ENCODE measurements around the gene ALG12. TPM values are rescaled to one million over a fixed set of nuclear protein-coding genes. Genes with fewer than 3 reads are reported as not detected.

Gene ALG12
- total RNA-seq, 1 donor from 2014 or later: 11.2 TPM

GRCh38 chr22:49930596-49931412 is 12.6 kb upstream of the ALG12 start:
- DNase-seq (ENCODE audit: low read depth in 2 of 2): peak; percentile 86 to 98

- DNase-seq (ENCODE audit: low read depth in 2 of 2): peak in 1 of 2 donors; percentile 24
Observed at GRCh38 chr22:49929994-49930575, 11.8 kb upstream of the ALG12 start.

- peak in 1 of 2 donors; percentile 48 for DNase-seq (ENCODE audit: low read depth in 2 of 2)
Observed at GRCh38 chr22:49929211-49929979, 11.2 kb upstream of the ALG12 start.

- DNase-seq (ENCODE audit: low read depth in 2 of 2): no peak
Observed at GRCh38 chr22:49928555-49929210, 10.4 kb upstream of the ALG12 start.

- no peak for DNase-seq (ENCODE audit: low read depth in 2 of 2)
Observed at GRCh38 chr22:49928185-49928495, 9.9 kb upstream of the ALG12 start.

- no peak for DNase-seq (ENCODE audit: low read depth in 2 of 2)
Observed at GRCh38 chr22:49927483-49928184, 9.4 kb upstream of the ALG12 start.

GRCh38 chr22:49926916-49927315 is 8.7 kb upstream of the ALG12 start:
- DNase-seq (ENCODE audit: low read depth in 2 of 2): no peak

GRCh38 chr22:49925525-49926128 is 7.4 kb upstream of the ALG12 start:
- no peak for DNase-seq (ENCODE audit: low read depth in 2 of 2)

GRCh38 chr22:49924113-49924833 is 6.0 kb upstream of the ALG12 start:
- DNase-seq (ENCODE audit: low read depth in 2 of 2): no peak

GRCh38 chr22:49923445-49923844 is 5.2 kb upstream of the ALG12 start:
- no peak for DNase-seq (ENCODE audit: low read depth in 2 of 2)

GRCh38 chr22:49922926-49923325 is 4.7 kb upstream of the ALG12 start:
- no peak for DNase-seq (ENCODE audit: low read depth in 2 of 2)

- no peak for DNase-seq (ENCODE audit: low read depth in 2 of 2)
Observed at GRCh38 chr22:49922484-49922883, 4.2 kb upstream of the ALG12 start.

- no peak for DNase-seq (ENCODE audit: low read depth in 2 of 2)
Observed at GRCh38 chr22:49921508-49922278, 3.5 kb upstream of the ALG12 start.

- no peak for DNase-seq (ENCODE audit: low read depth in 2 of 2)
Observed at GRCh38 chr22:49920859-49921258, 2.6 kb upstream of the ALG12 start.

- peak in 1 of 2 donors; percentile 20 for DNase-seq (ENCODE audit: low read depth in 2 of 2)
Observed at GRCh38 chr22:49918911-49919881, 958 bp upstream of the ALG12 start.

GRCh38 chr22:49916831-49917230 is 1.4 kb downstream of the ALG12 start:
- DNase-seq (ENCODE audit: low read depth in 2 of 2): no peak

GRCh38 chr22:49915610-49916009 is 2.6 kb downstream of the ALG12 start:
- DNase-seq (ENCODE audit: low read depth in 2 of 2): no peak

GRCh38 chr22:49914256-49914655 is 4.0 kb downstream of the ALG12 start:
- no peak for DNase-seq (ENCODE audit: low read depth in 2 of 2)
